GM15510 (cell line): Measurements from ENCODE around the gene ZNF526.
A peak's percentile ranks its signal among the peaks of the same experiment; 100 is the strongest.

Experiments used
- POLR2A ChIP-seq: IDR thresholded peaks from 3 replicates; pipeline ENCODE4 v1.6.1; 2011; ENCODE audit warnings: borderline replicate concordance; ENCODE audit not compliant: insufficient read length; ENCODE audit errors: extremely low read depth

Gene ZNF526

DNA sequence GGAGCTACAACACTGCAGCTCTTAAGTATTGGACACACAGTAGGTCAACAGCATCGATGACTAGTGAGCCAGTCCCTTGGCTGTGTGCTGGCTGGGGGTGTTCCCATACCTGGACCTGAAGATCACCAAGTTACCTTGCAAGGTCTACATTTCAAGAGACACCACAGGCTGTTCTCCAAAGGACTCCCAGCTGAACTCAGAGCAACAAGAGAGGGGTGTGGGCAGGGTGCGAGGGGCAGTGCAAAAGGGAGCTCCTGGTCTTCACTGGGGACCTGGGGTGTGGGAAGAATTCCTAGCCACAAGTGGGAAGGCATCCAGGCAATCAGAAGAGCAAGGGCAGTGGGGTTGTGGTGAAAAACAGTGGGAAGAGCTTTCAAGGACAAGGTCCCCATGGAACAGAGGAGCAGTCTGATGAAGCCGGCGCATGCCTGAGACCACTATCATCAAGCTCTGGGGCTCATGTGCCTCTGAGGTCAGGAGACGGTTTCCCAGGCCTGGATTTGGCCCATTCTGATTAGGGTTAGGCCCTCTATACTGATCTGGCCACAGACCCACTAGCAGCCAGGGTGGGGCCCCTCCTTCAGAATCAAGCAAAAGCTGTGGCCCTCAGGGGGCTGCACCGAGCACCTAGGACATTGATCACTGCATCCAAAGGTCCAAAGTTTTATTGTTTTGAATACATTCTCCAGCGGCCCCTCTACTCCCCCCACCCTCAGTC, 27.0 kb downstream of the ZNF526 start:
- no peak for TF ChIP-seq POLR2A

DNA sequence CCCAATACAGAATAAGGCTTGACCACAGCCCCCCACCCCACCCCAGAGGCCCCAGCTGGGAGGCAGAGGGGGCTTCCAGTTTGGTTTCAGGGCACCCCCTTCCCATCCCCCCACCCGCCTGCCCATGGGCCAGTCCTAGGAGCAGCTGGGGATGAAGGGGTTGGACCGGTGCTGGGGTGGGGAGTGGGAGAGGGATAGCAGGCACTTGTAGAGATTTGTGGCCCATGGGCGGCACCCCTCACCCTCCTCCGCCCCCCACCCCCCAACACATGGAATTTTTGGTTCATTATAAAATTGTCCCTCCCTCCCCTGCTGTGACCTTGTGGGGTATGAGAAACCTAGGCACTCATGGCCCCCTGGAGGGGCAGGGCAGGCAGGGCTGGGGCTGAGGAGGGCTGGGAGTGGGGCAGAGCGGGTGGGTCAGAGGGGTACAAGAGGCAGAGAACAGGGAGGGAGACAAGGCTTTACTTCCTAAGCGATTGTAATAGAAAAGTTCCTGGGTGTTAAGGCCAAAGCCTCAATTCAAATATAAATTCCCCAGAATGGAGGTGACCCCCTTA, 27.6 kb downstream of the ZNF526 start:
- no peak for TF ChIP-seq POLR2A

DNA sequence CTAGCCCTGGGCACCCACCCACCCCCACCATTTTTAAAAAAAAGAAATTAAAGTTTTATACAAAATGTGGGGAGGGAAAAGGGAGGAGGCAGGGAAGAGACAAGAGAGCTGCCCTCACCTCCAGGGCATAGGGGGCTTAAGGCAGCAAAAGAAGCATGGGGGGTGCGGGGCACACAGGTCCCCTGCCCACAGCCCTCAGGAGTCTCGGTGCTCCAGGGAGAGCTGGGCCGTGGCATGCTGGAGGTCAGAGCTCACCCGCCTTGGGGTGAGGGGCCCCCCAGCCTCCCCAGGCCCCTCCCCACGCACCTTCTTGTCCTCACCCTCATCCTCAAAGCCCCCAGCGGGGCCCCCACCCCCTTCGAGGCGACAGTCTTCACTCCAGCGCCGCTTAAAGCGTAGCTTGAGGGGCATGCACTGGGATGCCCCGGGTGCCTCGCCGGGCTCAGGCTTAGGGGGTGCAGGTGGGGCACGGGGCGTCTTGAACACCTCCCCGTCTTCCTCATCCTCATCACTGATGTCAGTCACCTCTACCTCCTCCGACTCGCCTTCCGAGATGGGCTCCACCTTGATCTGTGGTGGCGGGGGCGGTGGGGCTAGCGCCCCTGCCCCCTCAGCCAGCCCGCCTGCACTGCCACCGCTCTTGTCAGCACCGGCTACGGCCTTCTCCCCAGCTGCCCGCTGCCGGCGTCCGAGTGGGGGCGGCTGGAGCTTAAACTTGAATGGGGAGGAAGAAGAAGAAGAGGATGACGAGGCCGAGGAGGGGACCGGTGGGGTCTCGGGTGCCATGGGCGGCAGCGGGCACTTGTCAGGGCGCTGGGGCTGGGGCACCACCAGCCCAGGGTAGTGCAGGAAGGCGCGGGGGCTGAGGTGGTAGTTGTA, 28.4 kb downstream of the ZNF526 start:
- TF ChIP-seq POLR2A: no peak

DNA sequence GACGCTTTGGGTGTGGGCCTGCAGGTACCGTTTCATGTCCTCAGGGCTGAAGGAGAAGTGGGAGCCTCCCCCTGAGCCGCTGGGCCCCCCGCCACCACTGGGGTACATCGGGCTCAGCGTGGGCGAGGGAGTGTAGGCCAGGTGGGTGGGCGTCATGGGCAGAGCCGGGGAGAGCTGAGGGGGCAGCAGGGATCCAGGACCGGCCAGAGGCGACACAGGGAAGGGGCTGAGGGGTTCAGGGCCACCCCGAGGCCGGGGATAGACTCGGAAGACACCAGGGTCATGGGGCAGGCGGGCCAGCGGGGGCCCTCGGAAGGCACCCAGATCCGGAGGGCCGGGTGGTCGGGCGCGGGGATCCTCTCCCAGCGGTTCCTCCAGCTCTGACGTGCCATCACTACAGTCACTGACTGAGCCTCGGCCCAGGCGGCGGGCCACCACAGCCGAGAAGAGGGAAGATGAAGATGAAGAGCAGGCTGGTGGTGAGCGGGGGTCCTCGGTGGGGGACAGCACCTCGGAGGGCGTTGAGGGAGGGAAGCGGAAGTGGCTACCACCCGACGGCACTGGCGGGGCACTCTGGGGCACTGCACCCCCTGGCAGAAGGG, 29.1 kb downstream of the ZNF526 start:
- TF ChIP-seq POLR2A: no peak

DNA sequence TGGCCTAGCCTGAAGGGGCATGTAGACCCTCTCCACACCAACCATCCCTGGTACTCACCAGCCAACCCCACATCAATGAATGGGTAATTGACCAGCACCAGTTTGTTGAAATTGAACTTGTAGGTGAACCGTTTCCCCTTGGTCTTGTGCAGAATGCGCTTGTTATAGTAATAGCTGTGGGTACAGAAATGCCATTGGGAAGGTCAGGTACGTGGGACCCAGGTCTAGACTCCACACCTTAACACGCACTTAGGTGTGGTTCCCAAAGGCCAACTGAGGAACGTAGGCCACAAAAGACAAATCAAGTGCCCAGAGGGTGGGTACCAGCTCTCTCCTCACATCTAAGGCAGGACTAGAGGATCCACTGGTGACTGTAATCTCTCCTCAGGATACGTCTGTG, 29.7 kb downstream of the ZNF526 start:
- no peak for TF ChIP-seq POLR2A

DNA sequence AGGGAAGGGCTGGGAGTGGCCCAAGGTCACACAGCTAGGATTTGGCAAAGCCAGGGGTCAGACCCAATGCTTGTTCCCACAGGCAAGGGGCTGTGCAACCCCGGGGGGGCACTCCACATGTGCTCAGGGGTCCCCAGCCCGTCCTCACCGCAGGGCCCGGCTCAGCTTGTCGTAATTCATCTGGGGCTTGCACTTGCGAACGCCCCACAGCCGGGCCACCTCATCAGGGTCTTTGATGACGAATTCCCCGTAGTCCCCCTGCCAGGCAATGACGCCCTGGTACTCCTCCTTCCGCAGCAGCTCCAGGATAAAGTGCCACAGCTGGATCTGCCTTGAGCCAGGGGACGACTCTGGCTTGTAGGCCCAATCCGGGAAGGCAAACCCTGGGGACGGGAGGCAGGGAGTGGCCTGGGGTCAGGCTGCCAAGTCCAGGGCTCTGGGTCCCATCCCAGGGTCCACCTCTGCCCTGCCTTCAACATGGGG, 30.1 kb downstream of the ZNF526 start:
- TF ChIP-seq POLR2A: no peak

DNA sequence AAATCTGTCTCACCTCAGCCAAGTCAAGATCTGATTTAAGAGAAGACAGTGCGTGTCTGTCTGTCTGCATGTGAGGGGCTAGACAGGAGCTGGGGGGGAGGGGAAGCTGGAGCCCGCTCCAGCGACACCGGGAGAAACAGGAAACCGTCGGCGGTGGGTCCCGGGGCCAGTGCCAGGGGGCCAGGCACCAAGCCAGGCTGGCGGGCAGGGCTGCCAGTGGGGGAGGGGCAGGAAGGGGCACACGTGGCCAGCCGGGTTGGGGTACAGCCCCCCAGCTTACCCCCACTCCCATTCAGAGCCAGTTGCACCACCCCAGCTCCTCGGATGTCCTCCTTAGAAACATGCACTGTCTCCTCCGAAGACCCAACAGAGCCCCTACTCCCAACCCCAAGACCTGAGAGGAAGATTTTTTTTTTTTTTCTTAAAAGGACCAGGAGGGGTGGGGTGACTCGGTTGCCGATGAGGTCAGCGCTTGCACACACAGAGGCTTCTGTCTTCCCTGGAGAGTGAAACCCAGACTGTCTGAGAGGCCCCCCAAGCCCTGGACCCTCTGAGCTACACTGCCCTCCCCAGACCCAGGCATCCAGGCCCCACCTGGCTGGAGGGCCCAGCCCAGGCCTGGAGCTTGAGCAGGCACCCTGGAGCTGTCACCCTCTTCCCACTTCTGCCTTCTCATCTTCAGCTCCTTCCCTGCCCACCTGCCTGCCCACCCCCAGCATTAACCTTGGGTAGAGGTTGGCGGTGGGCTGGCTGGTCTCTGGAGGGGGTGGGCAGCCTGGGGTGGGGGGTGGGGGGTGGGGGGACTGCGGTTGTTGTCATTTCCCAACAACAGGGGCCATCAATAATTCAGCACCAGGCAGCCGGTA, 30.8 kb downstream of the ZNF526 start:
- no peak for TF ChIP-seq POLR2A

DNA sequence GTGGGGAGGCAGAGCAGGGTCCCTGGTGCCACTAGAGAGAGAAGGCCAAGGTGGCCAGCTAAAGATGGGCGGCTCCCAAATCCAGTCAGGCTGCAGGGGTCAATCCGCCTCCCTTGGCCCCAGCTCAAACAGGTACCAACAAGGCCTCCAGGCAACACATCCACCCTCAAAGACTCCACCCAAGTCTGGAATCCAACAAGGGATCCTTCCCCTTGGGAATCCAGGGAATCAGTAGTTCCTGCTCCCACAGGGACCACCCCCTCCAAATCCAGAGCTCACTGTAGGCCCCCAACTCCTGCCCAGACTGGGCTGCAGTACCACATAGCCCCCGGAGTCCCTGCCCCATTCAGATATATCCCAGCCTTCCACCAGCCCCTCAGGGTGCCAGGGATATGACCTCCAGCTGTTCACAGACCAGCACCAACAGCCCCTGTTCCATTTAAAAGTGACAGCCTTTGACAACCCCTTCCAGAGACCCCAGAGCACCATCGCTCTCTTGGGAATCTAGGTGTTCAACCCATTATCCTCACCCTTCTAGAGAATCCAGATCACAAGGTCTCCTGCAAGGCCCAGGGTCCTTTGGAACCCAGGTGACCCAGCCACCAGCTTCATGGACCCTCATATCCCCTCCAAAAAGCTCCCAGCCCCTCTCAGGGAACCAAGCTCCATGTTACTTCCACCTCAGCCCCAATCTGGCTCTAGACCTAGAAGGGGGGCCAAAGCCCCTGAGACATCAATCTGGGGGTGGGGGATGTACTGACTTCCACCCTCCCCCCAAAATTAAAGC, 31.7 kb downstream of the ZNF526 start:
- no peak for TF ChIP-seq POLR2A

DNA sequence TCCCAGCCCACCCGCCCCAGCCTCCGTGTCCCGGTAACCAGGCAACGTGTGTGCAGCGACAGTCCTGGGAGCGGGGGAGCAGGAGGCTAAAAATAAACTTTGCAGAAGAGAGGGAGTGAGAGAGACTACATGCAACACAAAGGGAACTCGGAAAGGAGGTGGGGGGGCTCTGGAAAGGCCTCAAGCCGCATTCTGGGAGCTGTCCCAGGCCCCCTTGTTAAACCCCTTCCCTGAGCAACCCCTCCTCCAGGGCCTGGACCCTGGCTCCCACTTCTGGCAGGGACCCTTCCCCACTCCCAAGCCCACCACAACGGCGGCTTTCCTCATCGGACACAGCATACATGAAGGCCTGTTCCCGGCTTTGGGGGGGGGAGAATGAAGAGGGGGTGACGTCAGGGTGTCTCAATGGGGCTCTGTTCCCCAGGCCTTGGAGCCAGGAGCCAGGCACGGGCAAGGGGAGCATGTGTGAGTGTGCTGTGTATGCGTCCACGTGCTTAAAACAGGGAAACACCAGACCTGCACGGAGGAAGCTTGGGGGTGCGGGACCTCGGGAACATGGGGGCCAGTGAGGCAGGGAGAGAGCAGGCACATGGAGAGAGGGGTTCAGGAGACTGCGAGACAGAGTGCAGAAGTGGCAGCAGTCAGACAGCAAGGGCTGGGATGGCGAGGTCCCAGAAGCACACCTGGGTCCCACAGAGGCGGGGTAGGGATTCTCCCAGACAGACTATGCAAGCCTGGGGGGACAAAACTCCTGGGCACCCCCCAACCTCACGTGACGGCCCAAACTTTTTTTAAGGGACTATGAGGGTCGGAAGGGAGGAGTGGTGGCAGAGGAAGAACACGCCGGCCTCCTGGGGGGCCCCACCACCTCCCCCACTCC, 32.5 kb downstream of the ZNF526 start:
- TF ChIP-seq POLR2A: no peak

DNA sequence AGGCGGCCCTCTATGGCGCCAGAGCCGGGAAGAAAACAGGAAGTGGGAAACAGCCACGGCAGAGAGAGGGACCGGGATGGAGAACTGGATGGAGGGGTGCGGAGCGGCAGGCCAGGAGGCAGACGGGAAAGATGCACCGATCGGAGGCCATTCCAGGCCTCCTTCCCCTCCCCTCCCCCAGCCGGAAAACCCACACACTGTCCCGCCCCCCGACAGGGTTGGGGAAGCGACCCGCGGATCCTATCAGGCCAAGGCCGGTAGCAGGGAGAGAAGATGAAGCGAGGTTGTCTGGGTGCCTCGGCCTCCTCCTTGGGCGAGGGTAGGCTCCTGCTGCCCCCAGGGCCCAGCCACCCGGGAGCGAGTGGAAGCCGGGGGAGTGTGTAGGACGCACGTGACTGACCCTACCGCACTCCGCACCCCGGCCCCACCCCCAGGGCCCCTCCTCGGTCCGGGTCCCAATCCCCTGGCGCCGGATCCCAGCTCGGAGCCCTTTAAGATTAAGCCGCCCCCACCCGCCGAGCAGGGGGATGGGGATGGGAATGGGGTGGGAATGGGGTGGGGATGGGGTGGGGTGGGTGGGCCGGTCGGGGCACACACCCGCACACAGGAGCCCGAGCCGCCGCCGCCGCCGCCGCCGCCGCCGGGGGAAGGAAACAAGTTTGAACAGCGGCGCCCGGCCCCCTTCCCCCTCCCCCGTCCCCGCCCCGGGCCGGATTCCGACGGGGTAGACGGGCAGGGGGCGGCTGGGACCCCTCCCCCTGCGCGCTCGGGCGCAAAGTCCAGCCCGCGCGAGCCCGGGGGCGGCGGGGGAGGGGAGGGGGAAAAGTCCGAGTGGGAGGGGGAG, 33.4 kb downstream of the ZNF526 start:
- peak; percentile 52 for TF ChIP-seq POLR2A

DNA sequence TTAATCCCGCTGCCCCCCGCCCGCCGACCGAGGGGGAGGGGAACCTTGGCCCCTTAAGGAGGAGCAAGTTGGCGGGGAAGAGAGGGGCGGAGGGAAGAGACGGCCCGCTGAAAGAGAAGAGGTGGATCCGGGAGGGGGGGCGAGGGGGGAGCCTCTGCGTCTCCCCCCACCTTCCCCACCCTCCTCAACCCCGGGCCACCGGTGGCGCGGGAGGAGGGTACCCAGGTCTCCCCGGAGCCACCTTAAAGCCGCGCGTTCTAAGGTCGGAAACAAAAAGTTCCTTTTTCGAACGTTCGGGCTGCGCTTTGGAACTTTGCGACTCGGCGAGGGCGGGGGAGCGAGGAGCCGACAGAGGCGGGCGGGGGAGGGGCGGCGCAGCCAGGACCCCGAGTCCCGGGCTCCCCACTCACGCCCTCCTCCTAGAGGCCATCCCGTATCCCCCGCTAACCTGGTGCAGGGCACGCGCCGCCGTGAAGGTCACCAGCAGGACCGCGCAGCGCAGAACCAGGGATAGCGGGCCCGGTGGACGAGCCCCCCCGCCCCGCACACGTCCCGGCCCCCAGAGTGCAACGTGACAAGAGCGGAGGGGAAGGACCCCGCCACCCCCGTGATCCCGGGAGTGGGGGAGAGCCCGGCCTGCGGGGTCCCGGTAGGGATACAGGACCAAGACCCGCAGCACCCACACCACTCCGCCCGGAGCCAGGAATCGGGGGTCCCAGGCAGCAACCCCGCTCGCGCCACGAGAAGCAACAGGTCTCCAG, 34.2 kb downstream of the ZNF526 start:
- peak; percentile 31 for TF ChIP-seq POLR2A
